GM21360 (cell line): ENCODE measurements around the gene HBG2.
"Not testable (repeated sequence)": the region's sequence is repeated elsewhere in the genome, so short reads cannot be mapped to it uniquely, and the experiment has no call there.

Source experiments
- ATAC-seq: cut with Tn5 transposase; IDR thresholded peaks from one replicate; pipeline ENCODE4 v1.9.1; 2021; ENCODE audit warnings: mild to moderate bottlenecking, moderate library complexity; ENCODE audit not compliant: unreplicated experiment

Gene HBG2

DNA sequence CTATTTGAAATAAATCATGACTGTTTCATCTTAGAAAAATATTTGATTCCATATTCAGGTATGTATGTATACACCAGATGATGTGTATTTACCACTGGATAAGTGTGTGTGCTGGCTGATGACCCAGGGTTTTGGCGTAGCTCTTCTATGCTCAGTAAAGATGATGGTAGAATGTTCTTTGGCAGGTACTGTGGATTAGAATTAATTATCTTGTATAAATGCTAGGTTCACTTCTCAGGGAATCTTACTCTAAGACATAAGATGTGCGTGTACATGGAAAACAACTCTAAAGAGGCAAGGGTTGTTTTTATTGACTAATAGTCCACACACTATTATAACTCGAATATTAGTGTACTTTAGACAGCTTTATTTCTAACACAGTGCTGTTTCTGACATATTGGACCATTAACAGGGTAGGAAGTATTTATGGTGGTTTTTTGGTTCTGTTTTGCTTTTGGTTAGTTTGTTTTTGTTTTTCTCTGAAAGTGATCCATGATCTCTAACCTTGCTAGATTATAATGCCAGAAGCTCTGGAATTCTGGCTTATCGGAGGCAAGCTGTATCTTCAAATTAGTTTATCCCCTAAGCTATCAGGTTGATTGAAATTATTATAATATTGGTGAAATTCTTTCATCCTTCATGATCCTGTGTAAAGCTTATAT is 3.9 kb downstream of the HBG2 start:
- ATAC-seq, result no peak

DNA sequence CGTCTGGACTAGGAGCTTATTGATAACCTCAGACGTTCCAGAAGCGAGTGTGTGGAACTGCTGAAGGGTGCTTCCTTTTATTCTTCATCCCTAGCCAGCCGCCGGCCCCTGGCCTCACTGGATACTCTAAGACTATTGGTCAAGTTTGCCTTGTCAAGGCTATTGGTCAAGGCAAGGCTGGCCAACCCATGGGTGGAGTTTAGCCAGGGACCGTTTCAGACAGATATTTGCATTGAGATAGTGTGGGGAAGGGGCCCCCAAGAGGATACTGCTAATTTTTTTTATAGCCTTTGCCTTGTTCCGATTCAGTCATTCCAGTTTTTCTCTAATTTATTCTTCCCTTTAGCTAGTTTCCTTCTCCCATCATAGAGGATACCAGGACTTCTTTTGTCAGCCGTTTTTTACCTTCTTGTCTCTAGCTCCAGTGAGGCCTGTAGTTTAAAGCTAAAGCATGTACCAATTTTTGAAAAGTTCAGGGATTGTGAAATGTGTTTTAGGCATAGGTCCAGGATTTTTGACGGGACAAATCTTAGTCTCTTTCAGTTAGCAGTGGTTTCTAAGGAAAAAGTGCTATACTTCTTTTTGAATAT is 4.7 kb downstream of the HBG2 start, which contains the start of gene HBG1:
TSS of gene HBG1 (minus strand) at position 51 of the 590 bp plus-strand sequence. CDS start 53 bp downstream, outside the sequence.
- not testable (repeated sequence) for ATAC-seq

DNA sequence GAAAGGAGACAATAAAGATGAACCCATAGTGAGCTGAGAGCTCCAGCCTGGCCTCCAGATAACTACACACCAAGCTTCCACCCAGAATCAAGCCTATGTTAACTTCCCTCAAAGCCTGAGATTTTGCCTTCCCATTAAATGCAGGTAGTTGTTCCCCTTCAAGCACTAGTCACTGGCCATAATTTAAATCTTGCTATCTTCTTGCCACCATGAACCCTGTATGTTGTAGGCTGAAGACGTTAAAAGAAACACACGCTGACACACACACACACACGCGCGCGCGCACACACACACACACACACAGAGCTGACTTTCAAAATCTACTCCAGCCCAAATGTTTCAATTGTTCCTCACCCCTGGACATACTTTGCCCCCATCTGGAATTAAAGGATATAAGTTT is 6.1 kb downstream of the HBG2 start:
- not testable (repeated sequence) for ATAC-seq

DNA sequence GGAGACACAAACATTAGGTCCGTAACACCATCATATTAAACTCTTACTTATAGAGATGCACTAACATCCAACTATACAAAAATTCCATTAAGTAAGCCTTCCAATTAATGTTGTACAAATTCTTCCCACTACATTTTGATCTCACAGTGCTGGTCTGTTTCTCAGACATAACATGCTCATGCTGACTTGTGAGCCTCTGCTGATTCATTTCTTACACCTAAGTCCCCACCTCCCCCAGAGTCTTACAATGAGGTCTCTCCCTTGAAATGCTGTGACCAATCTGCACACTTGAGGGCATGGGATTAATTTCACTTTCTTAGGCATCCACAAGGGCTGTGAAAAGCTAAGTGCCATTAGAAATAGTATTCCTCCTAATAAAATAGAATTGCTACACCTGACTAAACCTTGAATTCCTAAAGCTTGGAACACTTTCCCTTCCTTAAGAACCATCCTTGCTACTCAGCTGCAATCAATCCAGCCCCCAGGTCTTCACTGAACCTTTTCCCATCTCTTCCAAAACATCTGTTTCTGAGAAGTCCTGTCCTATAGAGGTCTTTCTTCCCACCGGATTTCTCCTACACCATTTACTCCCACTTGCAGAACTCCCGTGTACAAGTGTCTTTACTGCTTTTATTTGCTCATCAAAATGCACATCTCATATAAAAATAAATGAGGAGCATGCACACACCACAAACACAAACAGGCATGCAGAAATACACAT is 6.9 kb downstream of the HBG2 start:
- ATAC-seq, result no peak

DNA sequence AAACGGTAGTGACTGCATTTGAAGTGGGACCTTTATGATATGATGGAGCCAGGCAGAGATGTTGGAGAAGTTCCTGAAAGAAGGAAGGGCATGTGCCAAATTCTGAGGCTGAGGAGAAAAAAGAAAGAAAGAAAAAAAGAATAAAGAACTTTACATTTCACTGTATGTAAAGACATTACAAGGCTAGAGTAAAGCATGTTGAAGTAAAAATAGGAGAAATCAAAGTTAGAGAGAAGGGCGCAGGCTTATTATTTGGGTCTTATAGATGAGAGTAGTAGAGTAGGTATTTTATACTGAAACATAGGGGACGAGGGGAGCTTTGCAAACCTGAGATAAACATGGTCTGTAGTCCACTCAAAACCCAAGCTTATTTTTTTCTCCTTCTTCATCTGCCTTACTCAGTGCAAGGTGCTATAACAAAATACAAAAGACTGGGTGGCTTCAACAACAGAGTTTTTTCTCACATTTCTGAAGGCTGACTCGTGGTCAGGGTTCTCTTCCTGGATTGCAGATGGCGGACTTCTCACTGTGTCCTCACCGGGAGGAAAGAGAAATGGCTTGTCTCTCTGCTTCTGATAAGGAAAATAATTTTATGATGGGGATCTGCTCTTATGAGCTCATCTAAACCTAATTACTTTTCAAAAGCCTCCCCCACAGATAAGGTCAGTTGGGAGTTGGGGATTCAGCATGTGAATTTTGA is 7.7 kb downstream of the HBG2 start:
- ATAC-seq, result no peak

DNA sequence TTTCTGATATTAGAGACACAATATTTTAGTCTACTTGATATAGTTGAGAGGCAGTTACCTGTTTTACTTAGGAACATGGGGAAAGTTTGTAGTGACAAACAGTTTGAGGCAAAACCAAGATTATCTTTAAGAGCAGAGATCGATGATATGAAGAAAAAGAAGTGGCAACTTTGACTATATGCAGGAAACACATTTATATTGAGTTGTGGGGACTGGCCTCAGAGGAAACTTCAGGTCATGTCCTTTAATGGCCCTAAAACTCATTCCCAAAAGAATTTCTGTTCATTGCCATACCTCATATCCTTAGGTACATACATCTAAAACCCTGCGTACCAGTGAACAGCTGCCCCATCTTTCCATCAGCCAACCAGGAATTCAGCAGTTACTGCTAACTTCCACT is 9.4 kb downstream of the HBG2 start:
- ATAC-seq, result no peak

DNA sequence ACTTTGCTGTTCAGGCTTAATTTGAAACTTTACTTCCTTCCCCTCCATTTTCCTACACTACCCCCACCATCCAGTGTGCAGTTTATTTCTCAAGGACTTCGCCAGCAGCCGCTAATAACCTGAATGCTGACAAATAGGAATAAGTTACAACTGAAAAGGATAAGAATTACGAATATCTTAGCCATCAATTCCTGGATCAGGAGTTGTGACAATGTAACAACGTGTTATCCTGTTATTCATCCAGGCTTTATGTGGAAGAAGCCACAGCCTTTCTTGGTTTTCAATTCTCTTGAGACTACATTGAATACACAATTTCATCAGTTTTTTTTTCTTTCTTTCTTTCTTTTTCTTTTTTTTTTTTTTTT is 10.8 kb downstream of the HBG2 start:
- ATAC-seq, result no peak

DNA sequence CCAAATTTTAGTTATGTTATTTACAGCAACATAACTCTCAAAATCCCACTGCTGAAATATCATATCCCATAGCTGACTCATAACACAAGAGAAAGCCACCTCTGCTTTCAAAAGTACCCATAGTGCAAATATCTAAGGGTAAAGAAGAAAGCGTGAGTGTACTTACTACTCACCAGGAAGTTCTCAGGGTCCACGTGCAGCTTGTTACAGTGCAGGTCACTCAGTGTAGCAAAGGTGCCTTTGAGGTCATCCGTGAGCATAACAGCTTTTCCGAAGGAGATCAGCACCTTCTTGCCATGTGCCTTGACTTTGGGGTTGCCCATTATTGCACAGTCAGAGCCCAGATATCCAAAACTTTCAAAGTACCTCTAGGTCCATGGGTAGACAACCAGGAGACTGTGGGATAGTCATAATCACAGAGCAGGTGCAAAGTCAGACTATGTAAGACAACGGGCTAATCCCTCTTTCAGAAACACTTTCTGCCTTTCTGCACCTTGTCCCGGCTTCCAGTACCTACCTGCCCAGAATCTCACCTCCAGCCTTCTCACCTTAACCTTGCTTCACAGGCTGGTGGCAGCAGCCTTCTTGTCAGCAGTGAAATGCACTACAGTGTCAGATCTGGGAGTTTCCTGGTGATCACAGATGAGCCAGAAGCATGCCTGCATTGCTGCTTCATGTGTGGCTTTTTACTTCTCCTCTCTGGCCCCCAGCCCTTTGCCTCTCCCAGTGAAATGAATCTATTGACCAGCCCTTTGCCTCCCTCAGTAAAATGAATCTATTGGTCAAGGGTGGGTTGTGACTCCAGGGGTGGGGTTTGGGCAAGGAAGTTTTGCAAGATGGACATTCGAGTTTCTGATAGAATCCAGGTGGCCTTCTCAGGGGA is 11.4 kb downstream of the HBG2 start:
- peak; percentile 69 for ATAC-seq

DNA sequence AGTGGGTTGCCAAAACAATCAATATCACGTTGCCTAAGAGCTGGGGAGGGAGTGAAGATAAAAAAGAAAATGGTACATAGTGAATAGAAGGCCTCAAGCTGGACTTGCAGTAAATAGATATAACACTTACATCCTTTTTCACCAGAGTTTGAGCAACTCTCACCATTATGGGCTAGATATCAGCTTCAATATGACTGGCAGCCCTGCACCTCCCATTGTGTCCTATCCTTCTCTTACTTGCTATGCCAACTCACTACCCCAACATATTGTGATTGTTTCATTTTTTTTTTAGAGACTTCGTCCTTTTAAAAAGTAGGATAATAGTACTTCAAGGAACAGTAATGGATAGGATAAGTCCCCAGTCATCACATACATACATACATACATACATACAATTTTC is 12.4 kb downstream of the HBG2 start:
- ATAC-seq, result no peak

DNA sequence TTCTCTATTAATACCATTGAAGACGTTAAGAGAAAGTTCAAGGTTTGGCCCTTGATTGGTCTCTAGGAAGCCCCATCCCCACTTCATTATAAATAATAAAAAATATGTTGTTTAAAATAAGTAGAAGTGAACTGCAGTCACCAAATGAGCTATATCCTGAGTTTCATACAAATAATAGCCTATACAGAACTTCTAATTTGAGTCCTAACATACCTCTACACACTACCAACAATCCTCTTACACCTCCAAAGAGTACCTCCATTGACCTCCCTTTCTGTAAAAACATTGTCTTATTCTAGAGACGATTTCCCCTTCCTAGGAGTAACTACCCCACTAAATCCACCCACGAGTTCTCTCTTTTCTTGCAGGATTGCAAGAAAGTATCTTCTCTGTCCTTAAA is 13.1 kb downstream of the HBG2 start:
- ATAC-seq, result no peak

DNA sequence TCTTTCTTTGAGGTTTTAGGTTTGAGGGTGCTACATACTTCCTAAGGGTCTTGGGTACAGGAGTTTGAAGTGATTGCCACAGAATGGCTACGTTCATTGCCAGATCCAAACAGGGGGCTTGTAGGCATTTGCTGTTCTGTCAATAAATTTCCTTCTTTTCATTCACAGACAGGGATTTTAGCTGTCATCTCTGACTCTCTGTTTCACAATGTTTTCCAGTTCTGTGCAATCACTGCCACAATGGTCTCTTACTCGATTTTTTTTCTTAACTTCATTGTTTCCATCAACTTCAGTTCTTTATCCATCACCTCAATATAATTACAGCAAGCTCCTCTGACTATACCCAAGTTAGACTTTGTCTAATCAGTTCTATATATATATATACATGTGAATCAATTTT is 14.1 kb downstream of the HBG2 start:
- no peak for ATAC-seq

DNA sequence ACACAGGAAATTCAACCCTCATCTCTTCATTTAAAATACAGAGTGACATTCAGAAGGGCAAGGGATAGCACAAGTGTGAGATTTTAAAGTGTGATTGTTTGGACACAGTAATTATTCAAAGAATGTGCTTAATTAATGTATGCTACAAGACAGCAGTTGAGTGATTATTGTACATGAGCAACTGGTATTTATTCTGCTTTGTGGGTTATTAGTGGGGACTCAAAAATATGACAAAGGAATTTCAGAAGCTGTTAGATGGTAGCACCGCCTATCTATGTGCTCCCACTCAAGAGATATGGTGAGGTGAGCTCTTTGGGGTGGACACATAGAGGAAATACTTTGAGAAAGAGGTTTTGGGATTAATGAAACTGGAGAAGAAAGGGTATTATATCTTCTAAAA is 14.5 kb downstream of the HBG2 start:
- no peak for ATAC-seq

DNA sequence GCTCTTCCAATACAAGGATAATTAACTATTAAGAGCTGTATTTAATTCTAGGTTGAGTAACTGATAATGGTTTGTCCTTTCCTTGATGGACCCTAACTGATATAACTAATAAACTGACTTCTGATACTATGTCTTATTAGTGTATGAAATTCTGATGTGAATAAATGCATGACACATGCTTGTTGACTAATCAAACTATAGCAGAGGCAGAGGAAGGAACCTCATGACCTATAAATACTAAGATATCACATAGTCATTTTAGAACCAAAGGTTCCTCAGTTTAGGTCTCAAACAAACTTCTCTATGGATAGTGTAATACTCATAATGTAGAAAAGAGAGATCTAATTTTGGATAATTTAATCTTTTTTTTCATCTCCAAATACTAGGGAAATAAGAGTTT is 15.5 kb downstream of the HBG2 start:
- ATAC-seq, result no peak

DNA sequence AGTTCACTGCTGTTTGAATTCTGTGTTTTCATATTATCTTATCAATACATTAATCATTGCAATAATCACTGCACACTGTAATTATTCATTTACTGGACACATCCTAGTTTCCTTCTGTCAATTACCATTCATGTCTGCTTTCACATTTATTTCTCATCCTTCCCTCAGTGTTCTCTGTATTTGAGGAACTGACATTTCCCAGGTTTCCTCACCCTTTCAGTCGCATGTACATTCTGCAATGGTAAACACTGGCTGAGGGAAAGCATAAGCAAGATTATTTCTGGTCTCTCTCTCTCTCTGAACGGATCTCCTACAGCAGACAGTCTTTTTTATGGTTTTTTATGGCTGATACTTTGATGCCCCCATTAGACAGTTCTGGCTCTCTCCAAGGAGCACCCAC is 16.1 kb downstream of the HBG2 start:
- no peak for ATAC-seq

DNA sequence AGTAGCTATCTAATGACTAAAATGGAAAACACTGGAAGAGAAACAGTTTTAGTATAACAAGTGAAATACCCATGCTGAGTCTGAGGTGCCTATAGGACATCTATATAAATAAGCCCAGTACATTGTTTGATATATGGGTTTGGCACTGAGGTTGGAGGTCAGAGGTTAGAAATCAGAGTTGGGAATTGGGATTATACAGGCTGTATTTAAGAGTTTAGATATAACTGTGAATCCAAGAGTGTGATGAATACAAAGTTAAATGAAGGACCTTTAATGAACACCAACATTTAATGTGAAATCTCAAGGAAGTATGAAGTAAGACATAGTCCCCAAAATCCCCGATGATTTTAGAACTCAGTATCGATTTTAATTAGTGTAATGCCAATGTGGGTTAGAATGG is 17.2 kb downstream of the HBG2 start:
- no peak for ATAC-seq

DNA sequence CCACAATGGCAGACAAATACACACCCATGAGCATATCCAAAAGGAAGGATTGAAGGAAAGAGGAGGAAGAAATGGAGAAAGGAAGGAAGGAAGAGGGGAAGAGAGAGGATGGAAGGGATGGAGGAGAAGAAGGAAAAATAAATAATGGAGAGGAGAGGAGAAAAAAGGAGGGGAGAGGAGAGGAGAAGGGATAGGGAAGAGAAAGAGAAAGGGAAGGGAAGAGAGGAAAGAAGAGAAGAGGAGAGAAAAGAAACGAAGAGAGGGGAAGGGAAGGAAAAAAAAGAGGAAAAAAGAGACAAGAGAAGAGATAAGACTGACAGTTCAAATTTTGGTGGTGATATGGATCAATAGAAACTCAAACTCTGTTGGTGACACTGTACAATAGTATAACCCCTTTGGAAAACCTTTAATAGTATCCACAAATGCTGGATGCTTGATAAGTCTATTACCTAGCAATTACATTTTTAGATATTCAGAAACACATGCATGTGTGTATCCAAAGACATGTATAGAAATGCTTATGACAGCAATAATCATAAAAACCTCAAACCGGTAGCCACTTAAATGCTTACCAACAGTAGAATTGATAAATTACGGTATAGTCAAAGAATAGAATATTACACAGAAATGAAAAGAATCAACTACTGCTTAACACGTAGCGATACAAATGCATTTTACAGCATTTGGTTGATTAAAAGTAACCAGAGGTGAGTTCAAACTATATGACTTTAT is 19.1 kb downstream of the HBG2 start:
- no peak for ATAC-seq

DNA sequence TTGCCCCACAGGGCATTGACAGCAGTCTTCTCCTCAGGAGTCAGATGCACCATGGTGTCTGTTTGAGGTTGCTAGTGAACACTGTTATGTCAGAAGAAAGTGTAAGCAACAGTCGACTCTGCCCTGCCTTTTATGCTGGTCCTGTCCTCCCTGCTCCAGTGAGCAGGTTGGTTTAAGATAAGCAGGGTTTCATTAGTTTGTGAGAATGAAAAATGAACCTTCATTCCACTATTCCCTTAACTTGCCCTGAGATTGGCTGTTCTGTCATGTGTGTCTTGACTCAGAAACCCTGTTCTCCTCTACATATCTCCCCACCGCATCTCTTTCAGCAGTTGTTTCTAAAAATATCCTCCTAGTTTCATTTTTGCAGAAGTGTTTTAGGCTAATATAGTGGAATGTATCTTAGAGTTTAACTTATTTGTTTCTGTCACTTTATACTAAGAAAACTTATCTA is 20.2 kb downstream of the HBG2 start, which contains the start of gene HBD:
TSS of gene HBD (minus strand) at position 103 of the 454 bp plus-strand sequence. CDS start at position 53, 50 bp downstream.
- ATAC-seq, result peak; percentile 86

DNA sequence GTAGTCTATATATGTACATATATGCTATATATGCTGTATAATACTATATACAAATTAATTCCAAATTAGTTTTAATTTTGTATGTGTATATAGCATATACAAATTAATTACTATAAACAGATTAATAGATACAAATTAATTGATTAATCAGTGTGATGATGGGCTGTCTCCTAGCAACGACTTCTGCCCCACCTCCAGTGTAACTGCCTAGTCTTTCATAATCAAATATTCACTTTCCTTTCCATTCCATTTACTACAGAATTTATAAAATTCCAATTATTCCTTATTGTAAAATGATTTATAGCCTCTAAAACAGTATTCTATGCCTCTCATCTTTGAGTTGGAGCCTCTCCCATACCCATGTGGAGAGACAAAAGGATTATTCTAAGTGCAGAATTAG is 21.3 kb downstream of the HBG2 start:
- no peak for ATAC-seq

DNA sequence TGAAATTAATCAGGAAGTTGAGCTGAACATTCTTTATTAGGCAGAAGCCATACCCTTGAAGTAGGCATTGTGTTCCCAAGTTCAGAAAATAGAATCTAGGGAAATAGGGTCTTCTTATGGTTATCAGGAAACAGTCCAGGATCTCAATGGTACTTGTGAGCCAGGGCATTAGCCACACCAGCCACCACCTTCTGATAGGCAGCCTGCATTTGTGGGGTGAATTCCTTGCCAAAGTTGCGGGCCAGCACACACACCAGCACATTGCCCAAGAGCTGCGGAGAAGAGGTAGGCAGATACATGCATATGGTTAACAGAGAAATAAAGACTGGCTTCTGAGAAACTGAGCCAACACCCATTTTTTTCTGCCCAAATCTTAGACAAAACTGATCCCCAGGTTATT is 21.8 kb downstream of the HBG2 start:
- ATAC-seq, result no peak

DNA sequence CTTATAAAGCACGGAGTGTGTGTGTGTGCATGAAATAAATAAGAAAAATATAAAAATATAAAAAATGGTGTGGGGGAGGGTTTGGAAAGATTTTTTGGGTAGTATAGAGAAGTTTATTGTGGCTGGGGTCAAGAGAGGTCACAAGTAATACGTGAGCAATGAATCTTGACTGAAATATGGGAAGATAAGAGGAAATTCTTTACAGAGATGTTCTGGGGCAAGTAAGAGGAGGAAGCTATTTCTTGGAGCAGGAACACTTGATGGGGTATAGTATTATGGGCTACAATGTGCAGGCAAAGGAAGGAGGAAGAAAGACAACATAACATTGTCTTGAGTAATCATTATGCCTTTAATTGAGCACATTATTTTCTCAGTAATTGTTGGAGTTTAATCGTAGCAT is 22.4 kb downstream of the HBG2 start:
- ATAC-seq, result no peak
